ENCODE measurements around the gene UHRF1.
"Not testable (repeated sequence)": the region's sequence is repeated elsewhere in the genome, so short reads cannot be mapped to it uniquely, and the experiment has no call there.

UHRF1 gene

DNA sequence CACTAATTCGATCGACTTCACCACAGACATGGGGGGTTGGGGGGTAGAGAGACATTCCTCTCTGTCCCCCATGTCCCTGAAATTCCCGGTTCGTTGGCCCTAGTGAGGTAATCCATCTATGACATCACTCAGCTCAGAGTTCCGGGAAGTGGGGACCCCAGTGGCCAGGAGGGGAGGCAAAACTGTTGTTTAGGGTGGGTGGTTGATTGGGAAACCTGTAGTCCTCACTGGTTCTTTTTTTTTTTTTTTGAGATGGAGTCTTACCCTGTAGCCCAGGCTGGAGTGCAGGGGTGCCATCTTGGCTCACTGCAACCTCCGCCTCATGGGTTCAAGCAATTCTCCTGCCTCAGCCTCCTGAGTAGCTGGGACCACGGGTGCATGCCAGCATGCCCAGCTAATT lies 6.5 kb upstream of the UHRF1 start, which contains the start of gene ARRDC5:
ARRDC5 (minus strand) TSS at position 101 of the 400 bp plus-strand sequence; CDS start at position 30, 71 bp downstream.
- no peak for DNase-seq

DNA sequence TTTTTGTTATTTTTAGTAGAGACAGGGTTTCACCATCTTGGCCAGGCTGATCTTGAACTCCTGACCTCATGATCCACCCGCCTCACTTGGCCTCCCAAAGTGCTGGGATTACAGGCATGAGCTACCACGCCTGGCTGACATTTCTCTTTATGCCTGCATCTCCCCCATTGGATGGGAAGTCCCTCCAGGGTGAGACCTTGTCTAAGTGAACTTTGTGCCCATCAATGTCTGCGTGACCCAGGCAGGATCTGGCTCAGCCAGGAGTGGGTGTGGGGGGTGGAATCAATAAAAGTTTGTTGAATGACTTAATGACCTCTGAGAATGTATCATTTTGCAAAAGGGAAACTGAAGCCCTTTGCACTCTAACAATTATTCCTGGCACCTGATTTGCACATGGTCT lies 4.8 kb upstream of the UHRF1 start:
- no peak for DNase-seq

DNA sequence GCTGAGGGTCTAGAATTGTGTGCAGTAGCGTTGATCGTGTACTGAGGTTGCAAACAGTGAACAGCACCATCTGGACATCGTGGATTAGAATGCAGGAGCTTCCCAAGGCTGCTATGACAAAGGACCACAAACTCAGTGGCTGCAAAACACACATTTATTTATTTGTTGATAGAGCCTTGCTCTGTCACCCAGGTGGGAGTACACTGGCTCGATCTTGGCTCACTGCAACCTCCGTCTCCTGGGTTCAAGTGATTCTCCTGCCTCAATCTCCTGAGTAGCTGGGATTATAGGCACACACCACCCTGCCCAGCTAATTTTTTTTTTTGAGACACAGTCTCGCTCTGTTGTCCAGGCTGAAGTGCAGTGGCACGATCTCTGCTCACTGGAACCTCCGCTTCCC lies 2.3 kb upstream of the UHRF1 start:
- no peak for DNase-seq

DNA sequence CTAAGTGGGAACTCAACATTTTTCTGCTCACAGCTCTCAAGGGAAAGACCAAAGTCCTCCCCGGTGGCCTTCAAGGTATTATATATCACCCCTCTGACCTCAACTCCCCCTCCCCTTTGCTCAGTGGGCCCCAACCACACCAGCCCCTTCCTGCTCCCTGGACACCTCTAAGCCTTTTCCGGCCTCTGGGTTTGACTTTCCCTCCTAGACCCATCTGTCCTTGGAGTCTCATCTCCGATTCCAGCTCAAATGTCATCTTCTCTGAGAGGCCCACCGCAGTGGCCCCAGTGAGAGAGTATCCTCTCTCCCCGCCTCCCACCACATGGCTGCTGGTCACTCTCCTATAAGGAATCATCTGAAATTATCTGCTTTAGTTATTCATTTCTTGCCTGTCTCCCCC lies 941 bp upstream of the UHRF1 start:
- no peak for DNase-seq

DNA sequence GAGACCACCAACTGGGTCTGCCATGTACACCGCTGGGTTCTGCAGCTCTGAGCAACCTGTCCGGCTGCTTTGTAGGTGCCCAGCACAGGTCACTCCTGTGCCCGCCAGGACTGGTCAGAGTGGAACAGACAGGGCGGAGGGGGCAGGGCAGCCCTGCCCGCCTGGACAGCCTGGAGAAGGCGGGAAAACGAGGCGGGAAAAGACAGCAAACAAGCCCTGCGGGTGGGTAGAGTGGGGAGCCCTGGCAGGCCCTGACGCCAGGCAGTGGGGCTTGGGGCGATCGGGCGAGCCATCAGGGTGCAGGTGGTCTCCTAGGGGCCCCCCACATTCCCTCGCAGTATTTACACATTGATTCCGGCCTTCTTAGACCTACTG lies 533 bp upstream of the UHRF1 start:
- DNase-seq: no peak

DNA sequence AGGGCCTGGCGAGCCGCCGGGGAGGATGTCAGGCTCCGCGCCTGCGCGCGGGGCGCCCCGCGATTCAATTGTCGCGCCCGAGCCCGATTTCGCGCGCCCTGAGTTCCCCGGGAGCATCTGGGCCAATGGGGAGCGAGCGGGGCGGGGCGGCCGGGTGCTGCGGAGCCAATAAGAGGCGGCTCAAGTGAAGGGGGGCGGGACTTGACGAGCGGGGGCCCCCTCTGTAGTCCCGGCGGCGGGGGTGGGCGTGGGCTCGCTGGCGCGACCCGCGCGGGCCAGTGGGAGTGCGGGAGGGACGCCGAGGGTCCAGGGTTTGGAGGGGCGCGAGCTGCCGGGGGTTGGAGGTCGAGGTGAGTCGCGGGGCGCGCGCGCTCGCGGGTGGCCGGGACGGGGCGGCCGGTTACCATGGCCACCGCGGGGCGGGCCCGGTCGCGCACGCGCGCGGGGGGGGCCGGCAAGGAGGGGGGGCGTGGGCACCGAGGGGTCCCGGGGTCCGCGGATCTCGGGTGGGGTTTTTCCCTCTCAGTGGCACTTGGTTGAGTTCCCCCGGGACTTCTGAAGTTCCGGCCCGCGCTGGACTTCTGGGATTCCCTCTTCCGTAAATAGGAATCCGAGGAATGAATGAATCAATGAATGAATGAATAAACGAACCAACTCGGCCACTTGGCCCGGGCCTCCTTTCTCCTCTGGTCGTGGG lies 744 bp downstream of the UHRF1 start:
- DNase-seq: peak; percentile 96

DNA sequence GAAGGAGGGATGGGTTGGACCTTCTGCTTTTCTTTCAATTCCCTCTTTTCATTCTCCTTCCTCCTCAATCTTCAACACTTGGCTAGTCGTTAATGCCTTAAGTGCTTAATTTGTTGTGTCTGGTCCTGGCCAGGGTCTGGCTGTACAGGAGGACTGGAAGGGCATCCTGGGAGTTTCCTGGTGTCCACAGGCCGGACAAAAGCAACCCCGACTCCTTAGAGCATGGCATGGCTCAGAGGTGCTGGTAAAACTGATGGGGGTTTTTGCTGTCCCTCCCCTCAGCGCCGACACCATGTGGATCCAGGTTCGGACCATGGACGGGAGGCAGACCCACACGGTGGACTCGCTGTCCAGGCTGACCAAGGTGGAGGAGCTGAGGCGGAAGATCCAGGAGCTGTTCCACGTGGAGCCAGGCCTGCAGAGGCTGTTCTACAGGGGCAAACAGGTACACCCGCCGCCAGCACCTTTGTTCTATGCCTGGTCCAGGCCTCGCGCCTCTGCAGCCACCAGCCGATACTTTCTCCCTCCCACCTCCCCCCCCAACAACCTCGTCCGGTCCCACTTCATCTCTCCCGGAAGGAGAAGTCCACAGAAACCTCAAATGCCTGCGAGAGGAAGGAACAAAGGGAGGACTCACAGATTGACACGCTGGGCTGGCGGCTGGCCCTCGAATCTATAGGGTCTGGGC lies 1.4 kb downstream of the UHRF1 start:
- peak; percentile 62 for DNase-seq

DNA sequence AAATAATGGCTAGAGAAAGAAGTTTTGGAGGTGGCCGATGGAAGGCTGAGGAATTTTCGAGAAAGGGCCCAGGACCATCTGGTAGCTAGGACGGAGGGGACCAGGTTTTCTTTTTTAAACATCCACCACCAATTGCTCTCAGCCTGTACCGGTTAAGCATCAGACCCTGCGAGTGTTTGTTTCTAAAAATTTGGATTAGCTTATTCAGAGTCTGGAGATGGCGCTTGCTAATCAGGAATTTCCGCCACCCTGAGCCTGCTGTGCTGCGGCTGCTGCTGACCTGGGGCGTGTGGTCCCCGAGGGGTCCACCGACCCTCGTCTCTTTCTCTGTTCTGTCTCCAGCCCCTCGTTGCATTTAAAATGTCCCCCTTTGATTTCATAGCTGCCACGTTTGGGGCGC lies 2.0 kb downstream of the UHRF1 start:
- DNase-seq: no peak

DNA sequence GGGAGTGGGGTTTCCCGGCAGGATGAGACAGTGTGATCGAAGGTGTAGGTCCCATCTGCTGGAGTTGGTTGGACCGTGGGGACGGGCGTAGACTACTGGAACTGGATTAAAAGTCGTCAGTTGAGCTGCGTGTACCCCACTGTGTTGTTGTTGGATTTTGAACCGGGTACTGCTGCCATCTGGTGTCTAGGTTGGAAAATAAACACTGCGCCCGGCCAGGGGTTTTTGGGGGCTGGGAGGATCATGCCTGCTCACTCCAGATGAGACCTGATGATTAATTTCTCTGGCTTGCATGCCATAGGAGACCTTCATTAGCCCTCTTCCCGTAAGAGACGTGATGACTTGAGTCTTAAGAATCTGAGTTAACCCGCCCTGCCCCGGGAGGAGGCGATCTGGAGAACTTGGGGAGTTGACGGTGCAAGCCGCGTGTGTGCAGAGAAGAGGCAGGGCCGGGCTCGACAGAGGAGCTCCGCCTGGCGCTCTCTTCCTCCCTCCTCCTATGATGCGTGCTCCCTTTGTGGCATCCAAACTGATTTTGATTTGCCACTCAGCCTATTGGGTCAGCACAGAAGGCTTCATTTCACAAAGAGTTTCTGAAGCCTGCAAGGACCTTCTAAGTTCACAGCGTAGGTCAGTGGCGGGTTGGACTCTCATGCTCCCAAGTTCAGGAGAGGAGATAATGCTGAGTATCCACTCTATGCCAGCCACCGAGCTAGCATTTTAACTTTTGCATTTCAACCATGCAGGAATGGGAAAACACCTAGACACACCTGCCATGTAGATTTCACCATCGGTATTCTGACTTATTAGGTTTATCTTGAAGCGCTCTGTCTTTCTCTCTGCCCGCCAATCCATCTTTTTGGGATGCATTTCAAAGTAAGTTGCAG lies 2.7 kb downstream of the UHRF1 start:
- DNase-seq: peak; percentile 85

DNA sequence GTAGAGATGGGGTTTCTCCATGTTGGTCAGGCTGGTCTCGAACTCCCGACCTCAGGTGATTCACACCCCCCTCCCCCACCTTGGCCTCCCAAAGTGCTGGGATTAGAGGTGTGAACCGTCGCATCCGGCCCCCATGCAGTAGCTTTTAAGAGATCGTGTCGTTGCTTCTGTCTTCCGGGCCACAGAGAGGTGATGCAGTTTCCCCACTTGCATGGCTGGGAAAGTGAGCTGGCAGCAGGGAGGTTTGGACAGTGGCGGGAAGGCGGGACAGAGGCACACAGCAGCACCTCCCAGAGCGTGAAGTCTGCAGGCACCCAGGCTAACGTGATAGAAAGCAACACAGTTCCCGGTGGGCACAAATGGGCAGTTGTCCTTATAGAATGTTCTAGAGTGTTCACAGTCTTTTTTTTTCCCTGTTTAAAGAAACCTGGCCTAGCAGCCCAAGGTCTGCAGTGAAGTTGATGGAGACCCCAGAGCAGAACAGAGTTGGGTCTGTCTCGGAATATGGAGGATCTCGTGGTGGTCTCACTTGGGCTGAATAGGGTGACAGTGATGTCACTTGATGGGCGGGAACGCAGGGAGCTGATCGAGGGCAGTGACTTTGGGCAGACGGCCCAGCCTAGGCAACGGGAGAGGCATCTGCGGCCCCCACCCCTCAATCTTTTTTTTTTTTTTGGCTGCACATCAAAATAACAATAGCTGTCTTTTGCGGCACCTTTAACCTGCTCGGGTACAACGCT lies 4.9 kb downstream of the UHRF1 start:
- peak; percentile 36 for DNase-seq

DNA sequence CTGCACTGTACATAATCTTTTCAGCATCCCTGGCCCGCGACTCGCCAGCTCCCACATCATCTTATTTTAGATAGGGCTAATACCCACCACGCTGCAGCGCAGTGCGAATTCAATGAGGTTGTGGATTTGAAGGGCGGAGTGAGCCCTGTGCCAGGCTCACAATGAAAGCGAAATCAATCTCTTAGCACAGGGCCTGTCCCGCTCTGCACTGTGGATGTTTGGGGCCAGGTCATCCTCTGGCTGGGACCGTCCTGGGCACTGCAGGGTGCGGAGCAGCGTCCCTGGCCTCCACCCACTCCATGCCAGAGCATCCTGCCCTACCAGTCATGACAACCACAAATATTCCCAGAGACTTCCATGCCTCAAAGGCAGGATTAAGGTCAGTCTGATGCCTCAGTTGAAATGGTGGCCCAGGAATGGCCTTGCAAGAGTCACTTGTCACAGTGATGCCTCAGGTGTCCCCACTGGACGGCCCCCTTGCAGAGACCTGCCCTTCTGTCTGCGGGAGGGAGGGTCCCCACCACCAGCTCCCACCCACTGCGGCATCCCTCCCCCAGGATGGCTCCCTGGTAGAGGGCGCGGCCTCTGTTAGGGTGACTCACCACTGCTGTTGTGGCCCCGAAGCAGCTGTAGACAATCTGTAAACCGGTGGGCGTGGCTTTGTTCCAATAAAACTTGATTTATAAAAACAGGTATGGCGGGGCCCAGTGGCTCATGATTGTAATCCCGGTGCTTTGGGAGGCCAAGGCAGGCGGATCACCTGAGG lies 5.6 kb downstream of the UHRF1 start:
- peak; percentile 76 for DNase-seq

DNA sequence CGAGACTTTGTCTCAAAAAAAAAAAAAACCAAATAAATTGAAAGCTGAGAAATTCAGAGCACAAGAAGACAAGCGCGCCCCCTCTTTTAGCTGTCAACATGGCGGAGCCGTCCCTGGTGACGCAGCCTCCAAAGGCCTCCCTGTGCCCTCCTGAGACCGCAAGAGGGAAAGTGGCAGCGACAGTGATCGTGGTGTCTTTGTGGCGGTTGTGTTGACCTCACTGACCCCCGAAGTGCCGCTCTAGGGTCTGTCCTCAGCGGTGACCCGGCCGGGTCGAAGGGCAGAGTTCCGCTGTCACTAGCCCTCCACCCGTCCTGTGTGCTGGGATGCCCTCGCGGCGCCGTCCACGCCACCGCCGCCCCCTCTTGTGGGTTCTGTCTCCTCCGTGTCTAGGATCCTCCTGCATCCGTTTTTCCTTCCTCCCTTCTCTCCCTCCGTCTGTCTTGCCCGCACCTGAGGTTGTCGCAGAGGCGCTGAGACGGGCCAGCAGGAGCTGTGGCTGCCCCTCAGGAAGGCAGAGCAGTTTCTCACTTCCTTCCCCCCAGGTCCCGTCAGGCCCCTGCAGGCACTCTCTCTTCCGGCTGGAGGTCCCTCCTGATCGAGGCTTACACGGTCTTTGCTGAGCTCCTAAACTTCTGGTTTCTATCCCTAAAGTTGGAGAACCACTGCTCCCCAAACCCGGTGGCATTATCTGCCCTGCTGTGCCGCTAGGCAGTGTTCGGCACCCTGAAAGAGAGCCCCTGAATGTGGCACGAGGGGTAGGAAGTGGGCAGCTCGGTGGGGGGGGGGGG lies 7.2 kb downstream of the UHRF1 start:
- DNase-seq: no peak

DNA sequence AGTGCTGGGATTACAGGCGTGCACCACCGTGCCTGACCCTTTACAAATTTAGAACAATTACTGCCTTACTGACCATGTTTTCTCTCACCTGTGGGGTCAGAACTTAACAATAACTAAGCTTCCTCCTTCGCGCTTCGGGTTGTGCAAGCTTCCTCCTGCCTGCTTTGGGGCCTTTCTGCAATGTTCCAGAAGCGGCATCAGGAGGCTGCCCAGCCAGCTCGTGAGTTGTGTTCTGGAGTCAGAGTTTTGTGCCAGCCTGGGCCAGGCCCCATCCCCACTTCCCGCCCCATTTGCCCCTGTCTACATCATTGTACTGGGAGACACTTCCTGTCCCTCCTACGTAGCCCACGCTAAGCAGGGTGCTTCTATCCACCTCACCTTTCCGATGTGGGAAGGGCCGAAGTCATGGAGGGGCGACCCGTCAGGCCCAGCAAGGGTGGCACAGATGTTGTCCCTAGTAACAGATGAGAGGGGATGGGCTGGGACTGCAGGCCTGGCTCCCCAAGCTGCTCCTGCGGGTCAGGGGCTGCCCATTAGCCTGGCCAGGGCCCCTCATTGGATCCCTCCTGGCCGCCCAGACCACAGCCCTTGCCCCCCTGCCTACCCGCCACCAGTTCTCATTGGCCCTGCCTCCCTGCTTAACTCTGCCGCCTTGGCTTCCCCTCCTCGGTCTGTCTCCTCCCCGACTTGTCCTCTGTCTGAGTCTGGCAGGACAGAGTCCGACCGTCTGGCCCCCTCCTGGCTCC lies 13.4 kb downstream of the UHRF1 start:
- no peak for DNase-seq

DNA sequence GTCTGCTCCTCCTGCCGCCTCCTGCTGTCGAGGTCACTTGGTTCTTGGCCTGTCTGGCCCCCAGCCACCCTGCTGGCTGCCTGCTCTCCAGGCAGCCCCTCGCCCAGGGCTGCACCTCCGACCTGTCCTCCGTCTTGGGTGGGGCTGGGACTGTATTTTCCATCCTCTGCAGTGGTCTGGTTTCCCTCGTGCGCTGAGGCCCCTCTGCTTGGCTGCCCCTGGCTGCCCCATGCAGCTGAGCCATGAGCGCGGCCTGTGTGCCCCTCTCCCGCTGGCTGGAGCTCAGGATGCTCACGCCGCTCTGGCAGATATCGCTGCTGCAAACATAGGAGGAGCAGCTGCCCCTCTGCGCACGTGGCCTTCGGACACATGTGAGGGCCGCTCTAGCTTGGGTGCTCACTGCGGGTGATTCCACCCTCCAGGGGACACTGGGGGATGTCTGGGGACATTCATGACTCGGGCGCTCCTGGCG lies 14.0 kb downstream of the UHRF1 start:
- DNase-seq: no peak

DNA sequence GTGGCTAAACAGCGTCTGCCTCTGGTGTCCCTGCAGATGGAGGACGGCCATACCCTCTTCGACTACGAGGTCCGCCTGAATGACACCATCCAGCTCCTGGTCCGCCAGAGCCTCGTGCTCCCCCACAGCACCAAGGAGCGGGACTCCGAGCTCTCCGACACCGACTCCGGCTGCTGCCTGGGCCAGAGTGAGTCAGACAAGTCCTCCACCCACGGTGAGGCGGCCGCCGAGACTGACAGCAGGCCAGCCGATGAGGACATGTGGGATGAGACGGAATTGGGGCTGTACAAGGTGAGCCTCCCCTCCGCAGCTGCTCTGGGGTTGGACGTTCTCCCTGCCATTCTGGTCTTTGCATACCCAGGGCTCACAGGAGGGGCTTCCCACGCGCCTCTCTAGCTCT lies 19.9 kb downstream of the UHRF1 start:
- DNase-seq: no peak

DNA sequence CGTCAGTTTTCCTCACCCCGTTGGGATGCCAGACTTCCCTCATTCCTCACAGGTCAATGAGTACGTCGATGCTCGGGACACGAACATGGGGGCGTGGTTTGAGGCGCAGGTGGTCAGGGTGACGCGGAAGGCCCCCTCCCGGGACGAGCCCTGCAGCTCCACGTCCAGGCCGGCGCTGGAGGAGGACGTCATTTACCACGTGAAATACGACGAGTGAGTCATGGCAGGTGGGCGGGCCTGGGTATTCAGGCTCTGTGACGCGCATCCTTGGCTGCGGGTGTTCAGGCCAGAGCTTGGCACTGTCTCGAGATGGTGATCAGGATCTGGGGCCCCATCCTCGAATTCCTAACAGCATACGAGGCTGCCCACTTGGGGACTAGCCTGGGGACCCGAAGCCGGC lies 21.4 kb downstream of the UHRF1 start:
- no peak for DNase-seq

DNA sequence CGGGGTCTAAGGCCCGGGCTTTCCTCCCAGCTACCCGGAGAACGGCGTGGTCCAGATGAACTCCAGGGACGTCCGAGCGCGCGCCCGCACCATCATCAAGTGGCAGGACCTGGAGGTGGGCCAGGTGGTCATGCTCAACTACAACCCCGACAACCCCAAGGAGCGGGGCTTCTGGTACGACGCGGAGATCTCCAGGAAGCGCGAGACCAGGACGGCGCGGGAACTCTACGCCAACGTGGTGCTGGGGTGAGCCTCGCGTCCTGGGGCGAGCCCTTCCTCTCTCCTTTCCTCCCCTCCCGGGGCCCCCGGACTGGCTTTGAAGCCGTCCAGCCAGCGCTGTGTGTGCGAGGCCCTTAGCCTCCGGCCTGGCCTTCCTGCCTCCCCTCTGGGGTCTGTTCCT lies 23.4 kb downstream of the UHRF1 start:
- DNase-seq: no peak

DNA sequence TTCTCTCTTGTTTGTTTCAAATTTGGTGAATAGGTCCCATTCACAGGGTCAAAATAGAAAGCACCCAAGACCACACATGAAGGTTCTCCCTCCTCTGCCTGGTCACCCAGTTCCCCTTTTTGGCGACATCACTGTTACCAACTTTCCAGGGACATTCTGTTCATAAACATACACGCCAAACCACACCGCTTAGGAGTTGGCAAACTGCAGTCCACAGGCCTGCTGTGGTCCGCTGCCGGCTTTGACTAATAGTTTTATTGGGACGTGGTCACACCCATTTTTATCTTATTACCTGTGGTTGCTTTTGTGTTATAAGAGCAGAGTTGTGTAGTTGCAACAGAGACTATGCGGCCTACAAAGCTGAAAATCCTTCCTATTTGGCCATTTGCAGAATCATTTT lies 24.2 kb downstream of the UHRF1 start:
- DNase-seq: no peak

DNA sequence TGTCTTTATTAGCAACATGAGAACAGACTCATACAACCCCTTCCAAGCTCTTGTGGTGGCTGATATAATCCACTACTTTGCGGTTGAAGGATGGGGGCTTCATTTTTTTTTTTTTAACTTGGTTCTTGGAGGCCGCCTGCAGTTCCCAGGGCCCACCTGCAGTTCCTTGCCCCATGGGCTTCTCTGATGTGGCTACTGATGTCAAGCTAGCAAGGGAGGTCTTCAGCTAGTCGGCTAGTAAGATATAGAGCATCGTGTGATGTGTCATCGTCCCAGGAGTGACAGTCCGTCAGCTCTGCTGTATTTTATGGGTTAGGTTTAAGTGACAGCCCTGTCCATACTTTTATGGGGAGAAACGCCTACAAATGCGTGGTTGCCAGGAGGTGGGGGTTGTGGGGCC lies 26.1 kb downstream of the UHRF1 start:
- no peak for DNase-seq

DNA sequence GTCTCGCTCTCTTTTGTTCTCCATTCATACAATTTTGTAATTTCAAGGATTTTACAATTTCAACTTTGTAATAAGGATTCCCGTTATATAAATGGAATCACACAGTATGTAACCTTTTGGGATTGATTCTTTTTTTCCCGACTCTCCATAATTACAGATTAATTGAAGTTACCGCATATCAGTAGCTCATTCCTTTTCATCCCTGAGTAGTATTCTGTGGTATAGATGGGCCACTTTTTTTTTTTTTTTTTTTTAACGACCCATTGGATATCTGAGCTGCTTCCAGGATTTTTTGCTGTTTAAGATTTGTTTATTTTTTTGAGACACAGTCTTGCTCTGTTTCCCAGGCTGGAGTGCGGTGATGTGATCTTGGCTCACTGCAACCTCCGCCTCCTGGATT lies 27.8 kb downstream of the UHRF1 start:
- no peak for DNase-seq

DNA sequence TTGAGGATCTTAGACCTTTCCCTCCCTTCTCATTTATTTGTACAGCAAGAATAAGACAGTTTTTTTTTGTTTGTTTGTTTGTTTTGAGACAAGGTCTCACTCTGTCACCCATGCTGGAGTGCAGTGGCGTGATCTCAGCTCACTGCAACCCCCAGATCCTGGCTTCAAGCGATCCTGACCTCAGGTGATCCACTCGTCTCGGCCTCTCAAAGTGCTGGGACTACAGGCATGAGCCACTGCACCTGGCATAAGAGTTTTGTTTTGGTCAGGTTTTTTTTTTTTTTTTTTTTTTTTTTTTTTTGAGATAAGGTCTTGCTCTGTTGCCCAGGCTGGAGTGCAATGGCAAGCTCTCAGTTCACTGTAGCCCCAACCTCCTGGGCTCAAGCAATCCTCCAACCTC lies 29.2 kb downstream of the UHRF1 start:
- not testable (repeated sequence) for DNase-seq

Data from activated CD4-positive, alpha-beta T cell treated with anti-CD3 and anti-CD28 coated beads, Interleukin-2, amount 50 U/mL, for 16 hours (primary cell).